GM12892 (cell line): ENCODE data around the gene ULBP3. TPM values are rescaled to one million over a fixed set of nuclear protein-coding genes. Genes with fewer than 3 reads are reported as not detected.

Experiments
- DNase-seq: peaks from one replicate; pipeline ENCODE4 v3.0.0; 2011; ENCODE audit not compliant: insufficient read length
- FAIRE-seq: peaks from 2 replicates; lab custom pipeline; 2011; peaks lifted over from hg19 to GRCh38; lab: Jason Lieb, UNC
- POLR2A ChIP-seq: IDR thresholded peaks from 2 replicates; pipeline ENCODE4 v1.6.1; 2011; ENCODE audit warnings: low read depth, low read length, control low read depth
- POLR2AphosphoS5 ChIP-seq: IDR thresholded peaks from 2 replicates; pipeline ENCODE4 v1.6.1; 2011; ENCODE audit warnings: low read depth, low read length, control low read depth
- TAF1 ChIP-seq: IDR thresholded peaks from 2 replicates; pipeline ENCODE4 v1.6.1; 2011; ENCODE audit warnings: low read depth, mild to moderate bottlenecking, control low read depth, low read length, borderline replicate concordance
- polyA plus RNA-seq: library from polyadenylated mRNA; unstranded; fragments of >200 nt; gene quantifications from one replicate; pipeline ENCODE4 v1.2.1, GENCODE V29; 2012; ENCODE audit warnings: missing spikeins, inconsistent platforms; ENCODE audit not compliant: missing spikeins

ULBP3 gene
- polyA plus RNA-seq, result not detected

DNA sequence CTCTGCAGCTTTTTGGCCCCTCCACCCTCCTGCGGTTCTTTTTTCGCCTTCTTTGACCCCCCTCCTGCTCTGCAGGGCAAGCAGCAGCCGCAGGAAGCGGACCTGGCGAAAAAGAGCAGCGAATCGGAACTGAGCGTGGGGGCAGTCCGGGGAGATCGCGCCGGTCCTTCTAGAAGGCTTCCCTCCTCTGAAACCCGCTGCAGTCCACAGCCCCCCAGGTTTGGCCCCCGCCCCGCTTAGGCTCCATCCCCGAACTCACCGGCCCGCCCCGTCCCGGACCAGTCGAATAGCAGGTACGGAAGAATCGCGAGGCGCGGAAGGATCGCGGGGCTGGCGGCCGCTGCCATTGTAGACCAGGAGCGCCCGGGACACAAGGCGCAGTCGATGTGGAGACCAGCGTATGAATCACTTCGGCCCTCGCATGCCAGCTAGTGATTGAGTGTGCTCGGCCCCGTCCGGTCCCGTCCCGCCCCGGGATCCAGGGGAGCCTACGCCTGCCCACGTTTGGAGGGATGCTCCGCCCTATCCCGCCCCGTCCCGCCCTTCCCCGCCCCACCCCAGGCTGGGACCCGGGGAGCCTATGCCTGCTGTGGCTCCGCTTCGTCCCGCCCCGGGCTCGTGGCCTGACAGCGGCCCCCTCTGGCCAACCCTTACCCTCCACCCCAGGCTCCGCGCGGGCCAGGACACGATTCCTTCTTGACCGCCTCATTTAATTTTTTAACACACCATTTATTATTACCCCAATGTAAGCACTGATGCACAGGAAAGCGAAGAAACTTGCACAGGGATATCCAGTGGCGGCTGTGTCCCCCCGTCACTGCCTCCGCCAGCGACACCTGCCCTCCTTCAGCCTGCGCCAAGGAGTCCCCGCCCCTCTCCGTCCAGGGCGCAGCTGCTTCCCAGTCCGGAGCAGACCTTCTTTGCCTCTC lies at the start of gene ULBP3:
Gene ULBP3, minus strand, starts transcription at position 402 of the 929 bp plus-strand sequence. Its CDS starts 55 bp downstream, at position 347.
- DNase-seq (peak; percentile 57), FAIRE-seq (no peak)
- TF ChIP-seq POLR2AphosphoS5 (no peak), POLR2A (no peak), TAF1 (no peak)

- no peak for DNase-seq
- TF ChIP-seq POLR2AphosphoS5 (no peak), POLR2A (no peak), TAF1 (no peak)
Measured at GRCh38 chr6:150118627-150119026, 49.7 kb upstream of the ULBP3 start.

GRCh38 chr6:150118203-150118602 lies 49.3 kb upstream of the ULBP3 start:
- FAIRE-seq, result no peak
- TF ChIP-seq TAF1, result no peak
- no peak for TF ChIP-seq POLR2AphosphoS5
- TF ChIP-seq POLR2A, result no peak
- no peak for DNase-seq

More at GRCh38 chr6:150118627-150119026, 49.7 kb upstream of the ULBP3 start:
- no peak for FAIRE-seq

- no peak for FAIRE-seq
- no peak for DNase-seq
- TF ChIP-seq POLR2AphosphoS5 (no peak), POLR2A (no peak), TAF1 (no peak)
Measured at GRCh38 chr6:150116200-150116800, 47.4 kb upstream of the ULBP3 start.

DNA sequence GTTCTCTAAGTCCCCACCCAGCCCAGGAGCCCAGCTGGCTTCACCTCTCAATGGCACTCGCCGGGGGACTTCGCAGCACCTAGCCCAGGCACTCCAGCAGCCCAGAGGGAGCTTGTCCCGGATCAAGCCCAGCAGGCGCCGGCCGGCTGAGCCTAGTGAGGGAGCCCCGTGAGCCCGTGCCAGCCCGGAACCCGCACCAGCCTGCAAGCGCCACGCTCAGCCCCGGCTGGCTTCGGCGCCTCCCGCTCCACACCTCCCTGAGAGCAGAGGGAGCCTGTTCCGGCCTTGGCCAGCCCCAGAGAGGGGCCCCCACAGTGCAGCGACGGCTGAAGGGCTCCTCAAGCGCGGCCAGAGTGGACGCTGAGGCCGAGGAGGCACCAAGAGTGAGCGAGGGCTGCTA lies 46.8 kb upstream of the ULBP3 start:
- TF ChIP-seq POLR2AphosphoS5 (no peak), POLR2A (no peak), TAF1 (no peak)
- FAIRE-seq (no peak), DNase-seq (no peak)

GRCh38 chr6:150112233-150112632 lies 43.3 kb upstream of the ULBP3 start:
- TF ChIP-seq TAF1 (no peak), POLR2A (no peak), POLR2AphosphoS5 (no peak)
- no peak for FAIRE-seq

GRCh38 chr6:150102750-150103270 lies 33.9 kb upstream of the ULBP3 start:
- no peak for FAIRE-seq
- no peak for DNase-seq
- TF ChIP-seq POLR2A, result no peak
- TF ChIP-seq POLR2AphosphoS5, result no peak
- TF ChIP-seq TAF1, result no peak

More at GRCh38 chr6:150112233-150112632, 43.3 kb upstream of the ULBP3 start:
- DNase-seq, result no peak

- TF ChIP-seq POLR2AphosphoS5, result no peak
- DNase-seq (no peak), FAIRE-seq (no peak)
Measured at GRCh38 chr6:150100745-150101144, 31.8 kb upstream of the ULBP3 start.

- no peak for TF ChIP-seq POLR2AphosphoS5
- TF ChIP-seq TAF1, result no peak
- TF ChIP-seq POLR2A, result no peak
- no peak for DNase-seq
- no peak for FAIRE-seq
Measured at GRCh38 chr6:150099953-150100352, 31.0 kb upstream of the ULBP3 start.

DNA sequence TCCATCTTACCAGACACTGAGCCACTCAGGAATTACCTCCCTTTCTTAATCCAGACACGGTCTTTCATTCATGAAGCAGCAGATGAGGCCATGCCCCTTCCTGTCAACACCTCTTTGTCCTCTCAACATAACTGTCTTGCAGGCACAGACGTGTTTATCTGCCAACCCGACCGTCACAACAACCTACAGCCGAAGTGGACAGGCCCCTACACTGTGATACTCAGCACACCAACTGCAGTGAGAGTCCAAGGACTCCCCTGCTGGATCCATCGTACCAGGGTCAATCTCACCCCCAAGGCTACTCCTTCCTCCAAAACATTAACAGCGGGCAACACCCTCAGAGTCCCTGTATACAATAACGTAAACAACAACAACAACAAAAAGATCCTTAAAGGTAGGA lies 30.6 kb upstream of the ULBP3 start:
- TF ChIP-seq TAF1 (no peak), POLR2A (no peak), POLR2AphosphoS5 (no peak)
- FAIRE-seq (no peak), DNase-seq (no peak)

DNA sequence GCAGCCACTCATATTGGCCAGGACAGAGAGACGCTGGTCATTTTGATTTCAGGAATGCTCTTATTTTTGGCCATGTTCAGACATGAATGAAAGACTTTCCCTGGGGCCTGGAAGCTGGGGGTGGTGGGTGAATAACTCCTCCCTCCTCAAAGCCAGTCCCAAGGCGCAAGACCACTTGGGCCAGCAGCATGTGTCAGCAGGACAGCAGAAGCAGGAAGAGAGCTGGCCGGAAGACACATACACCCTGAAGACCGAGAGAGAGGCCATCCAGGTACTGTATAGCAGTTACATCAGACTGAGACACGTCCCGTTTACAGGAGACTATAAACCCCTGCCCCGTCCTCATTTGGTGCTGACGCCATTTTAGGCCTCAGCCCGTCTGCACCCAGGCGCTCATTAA lies 29.2 kb upstream of the ULBP3 start:
- FAIRE-seq, result no peak
- TF ChIP-seq POLR2AphosphoS5, result no peak
- TF ChIP-seq TAF1, result no peak
- TF ChIP-seq POLR2A, result no peak
- no peak for DNase-seq
